Measurements from ENCODE around the gene ADAMTS16.

DNA sequence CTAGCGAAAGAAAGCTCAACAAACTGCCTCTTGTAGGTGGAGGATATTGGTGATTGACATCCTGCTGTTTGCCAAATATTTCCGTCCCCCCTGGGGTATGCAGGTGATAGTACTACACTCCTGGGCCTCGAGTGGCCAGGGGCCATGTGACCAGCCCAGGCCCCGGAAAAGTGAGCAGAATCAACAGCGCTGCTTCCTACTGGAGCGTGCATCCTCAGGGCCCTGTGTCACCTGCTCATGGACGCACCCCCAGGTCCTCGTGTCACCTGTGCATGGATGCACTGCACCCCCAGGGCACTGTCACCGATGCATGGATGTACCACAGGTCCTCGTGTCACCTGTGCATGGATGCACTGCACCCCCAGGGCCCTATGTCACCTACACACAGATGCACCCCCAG, 43.8 kb downstream of the ADAMTS16 start:
- TF ChIP-seq MYC (IDR thresholded peaks at IDR 0.05; ENCODE audit: low read depth, low read length) (no peak), POLR2A (IDR thresholded peaks at IDR 0.05; ENCODE audit: low read depth, low read length) (no peak), EZH2 (IDR thresholded peaks at IDR 0.05; ENCODE audit: borderline replicate concordance, low read depth, low read length, severe bottlenecking) (no peak), POLR2AphosphoS5 (IDR thresholded peaks at IDR 0.05; ENCODE audit: insufficient read depth, low read depth, low read length) (no peak), FOS (IDR thresholded peaks at IDR 0.05; ENCODE audit: borderline replicate concordance, insufficient read depth, low read length) (no peak), GATA2 (IDR thresholded peaks at IDR 0.05; ENCODE audit: insufficient read depth, insufficient read length, low read depth, low read length) (no peak)
- TF ChIP-seq, protein P1, sequence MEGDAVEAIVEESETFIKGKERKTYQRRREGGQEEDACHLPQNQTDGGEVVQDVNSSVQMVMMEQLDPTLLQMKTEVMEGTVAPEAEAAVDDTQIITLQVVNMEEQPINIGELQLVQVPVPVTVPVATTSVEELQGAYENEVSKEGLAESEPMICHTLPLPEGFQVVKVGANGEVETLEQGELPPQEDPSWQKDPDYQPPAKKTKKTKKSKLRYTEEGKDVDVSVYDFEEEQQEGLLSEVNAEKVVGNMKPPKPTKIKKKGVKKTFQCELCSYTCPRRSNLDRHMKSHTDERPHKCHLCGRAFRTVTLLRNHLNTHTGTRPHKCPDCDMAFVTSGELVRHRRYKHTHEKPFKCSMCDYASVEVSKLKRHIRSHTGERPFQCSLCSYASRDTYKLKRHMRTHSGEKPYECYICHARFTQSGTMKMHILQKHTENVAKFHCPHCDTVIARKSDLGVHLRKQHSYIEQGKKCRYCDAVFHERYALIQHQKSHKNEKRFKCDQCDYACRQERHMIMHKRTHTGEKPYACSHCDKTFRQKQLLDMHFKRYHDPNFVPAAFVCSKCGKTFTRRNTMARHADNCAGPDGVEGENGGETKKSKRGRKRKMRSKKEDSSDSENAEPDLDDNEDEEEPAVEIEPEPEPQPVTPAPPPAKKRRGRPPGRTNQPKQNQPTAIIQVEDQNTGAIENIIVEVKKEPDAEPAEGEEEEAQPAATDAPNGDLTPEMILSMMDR (IDR thresholded peaks at IDR 0.05; ENCODE audit: extremely low read depth in 1 of 2, insufficient read depth in 1 of 2, low read depth in 1 of 2, low read length in 2 of 2), result no peak
- TF ChIP-seq, protein P2, sequence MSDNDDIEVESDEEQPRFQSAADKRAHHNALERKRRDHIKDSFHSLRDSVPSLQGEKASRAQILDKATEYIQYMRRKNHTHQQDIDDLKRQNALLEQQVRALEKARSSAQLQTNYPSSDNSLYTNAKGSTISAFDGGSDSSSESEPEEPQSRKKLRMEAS (IDR thresholded peaks at IDR 0.05; ENCODE audit: insufficient read depth, insufficient read length), result no peak

Data from endothelial cell of umbilical vein (primary cell).